ENCODE results near the gene DCST1.

The DCST1 gene

DNA sequence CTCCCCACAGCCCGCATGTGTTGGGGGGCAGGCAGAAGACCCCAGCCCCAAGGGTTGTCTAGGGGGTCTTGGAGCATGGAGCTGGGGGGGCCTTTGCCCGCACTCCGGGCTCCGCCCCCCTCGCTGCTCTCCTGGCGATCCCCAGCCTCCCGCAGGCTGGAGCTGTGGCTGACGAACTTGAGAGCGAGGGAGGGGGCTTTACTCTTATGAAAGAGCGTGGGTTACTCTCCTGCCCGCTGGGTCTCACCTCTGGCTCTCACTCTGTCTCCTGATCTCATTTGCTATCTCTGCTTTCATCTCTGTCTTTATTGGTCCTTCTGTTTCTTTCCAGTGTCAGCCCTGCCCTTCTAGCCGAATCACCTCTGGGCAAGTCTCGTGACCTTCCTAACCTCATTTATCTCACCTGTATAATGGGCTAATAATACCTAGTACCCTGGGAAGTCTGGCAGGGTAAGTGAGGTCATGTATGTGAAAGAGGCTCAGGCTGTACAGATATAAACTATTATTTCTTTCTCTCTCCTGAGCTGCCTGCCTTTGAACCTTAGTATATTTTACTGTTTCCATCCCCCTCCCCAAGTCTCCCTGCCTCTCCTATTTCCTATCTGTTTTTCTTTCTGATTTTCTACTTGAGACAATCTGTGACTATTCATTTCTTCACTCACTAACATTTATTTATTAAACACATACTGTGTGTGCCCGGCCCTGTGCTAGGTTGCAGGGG, 30.6 kb downstream of the DCST1 start:
- ChIA-PET POLR2A (interaction anchor here (1.9 kb wide), 1 partner anchor 20 kb away, joined by 10 read pairs; no protein-coding TSS in a partner anchor), CTCF (interaction anchor here (0.7 to 22.6 kb wide), 7 partner anchors 12 to 109 kb away, joined by 3 to 368 read pairs (median 7); partner anchors contain the start of genes ADAM15, EFNA3 and PBXIP1)
- Histone ChIP-seq H3K27ac (ENCODE audit: insufficient read depth in 1 of 2, low read depth in 1 of 2, low read length in 2 of 2, poor library complexity in 1 of 2, severe bottlenecking in 2 of 2) (peak overlapping the region in 1 of 2 experiments; percentile 34), H3K4me1 (ENCODE audit: control extremely low read depth in 1 of 4, control insufficient read depth in 4 of 4, insufficient read depth in 4 of 4, low read length in 3 of 4) (peaks cover 0 to 29% (median 27%) of the 10 kb centered on the region in 4 experiments), H3K4me3 (ENCODE audit: control insufficient read depth in 1 of 7, extremely low read depth in 1 of 7, insufficient read depth in 4 of 7, low read depth in 2 of 7, low read length in 6 of 7) (peak overlapping the region; percentile 44 to 88 (median 76)), H3K36me3 (ENCODE audit: control insufficient read depth in 4 of 4, insufficient read depth in 4 of 4, low read length in 3 of 4) (peaks cover 0 to 15% (median 7%) of the 10 kb centered on the region in 4 experiments), H3K27me3 (replicated peaks in 2 of 5; ENCODE audit: control insufficient read depth in 4 of 5, insufficient read depth in 5 of 5, low read length in 4 of 5) (no peaks in the 10 kb centered on the region), H3K9me3 (ENCODE audit: control extremely low read depth in 1 of 5, control insufficient read depth in 4 of 5, insufficient read depth in 2 of 5, low read depth in 1 of 5, low read length in 4 of 5) (no peaks in the 10 kb centered on the region)
- WGBS (ENCODE audit: insufficient coverage), result 0% methylated on average over 9 of the region's 14 CpGs
- peak in 2 of 3 donors; percentile 63 to 72 for DNase-seq

DNA sequence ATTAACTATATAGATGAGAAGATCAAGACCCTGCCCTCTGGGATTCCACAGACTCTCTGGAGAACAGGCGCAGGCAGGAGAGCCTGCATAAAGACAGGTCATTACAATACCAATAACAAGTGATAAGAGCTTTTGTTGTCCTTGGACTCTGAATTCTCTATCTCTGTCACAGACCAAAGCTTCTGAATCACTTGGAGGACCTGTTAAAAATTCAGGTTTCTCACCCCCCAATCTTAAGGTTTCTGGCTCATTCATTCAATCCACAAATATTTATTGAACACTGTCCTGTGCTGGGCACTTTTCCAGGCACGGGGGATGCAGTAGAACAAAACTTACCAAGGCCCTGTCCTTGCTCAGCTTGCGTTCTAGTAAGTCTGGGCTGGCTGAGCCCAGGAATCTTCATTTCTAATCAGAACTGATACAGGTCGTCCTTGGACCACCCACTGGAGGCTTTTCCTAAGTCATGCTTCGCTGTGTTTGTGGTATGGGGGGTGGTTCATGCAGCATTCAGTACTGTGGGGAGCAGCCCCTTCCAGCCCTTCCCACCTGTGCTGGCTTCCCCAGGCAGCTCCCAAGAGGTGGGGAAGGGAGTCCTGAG, 31.3 kb downstream of the DCST1 start:
- ChIA-PET CTCF (interaction anchor here (1.5 to 22.6 kb wide), 4 partner anchors 11 to 27 kb away, joined by 7 to 368 read pairs (median 144); partner anchors contain the start of genes ADAM15 and EFNA3), POLR2A (interaction anchor here (0.6 kb wide), 1 partner anchor 42 kb away, joined by 4 read pairs; no protein-coding TSS in a partner anchor)
- H3K4me1 ChIP-seq (ENCODE audit: control extremely low read depth in 1 of 4, control insufficient read depth in 4 of 4, insufficient read depth in 4 of 4, low read length in 3 of 4), result peaks cover 0 to 32% (median 27%) of the 10 kb centered on the region in 4 experiments
- no peak for DNase-seq
- 90% methylated on average over 4 of the region's 5 CpGs for WGBS (ENCODE audit: insufficient coverage)
- H3K4me3 ChIP-seq (ENCODE audit: control insufficient read depth in 1 of 7, extremely low read depth in 1 of 7, insufficient read depth in 4 of 7, low read depth in 2 of 7, low read length in 6 of 7), result no peak overlapping the region
- H3K9me3 ChIP-seq (ENCODE audit: control extremely low read depth in 1 of 5, control insufficient read depth in 4 of 5, insufficient read depth in 2 of 5, low read depth in 1 of 5, low read length in 4 of 5), result no peaks in the 10 kb centered on the region
- H3K27ac ChIP-seq (ENCODE audit: insufficient read depth in 1 of 2, low read depth in 1 of 2, low read length in 2 of 2, poor library complexity in 1 of 2, severe bottlenecking in 2 of 2), result no peak overlapping the region
- H3K27me3 ChIP-seq (replicated peaks in 2 of 5; ENCODE audit: control insufficient read depth in 4 of 5, insufficient read depth in 5 of 5, low read length in 4 of 5), result no peaks in the 10 kb centered on the region
- H3K36me3 ChIP-seq (ENCODE audit: control insufficient read depth in 4 of 4, insufficient read depth in 4 of 4, low read length in 3 of 4), result peaks cover 0 to 16% (median 9%) of the 10 kb centered on the region in 4 experiments

DNA sequence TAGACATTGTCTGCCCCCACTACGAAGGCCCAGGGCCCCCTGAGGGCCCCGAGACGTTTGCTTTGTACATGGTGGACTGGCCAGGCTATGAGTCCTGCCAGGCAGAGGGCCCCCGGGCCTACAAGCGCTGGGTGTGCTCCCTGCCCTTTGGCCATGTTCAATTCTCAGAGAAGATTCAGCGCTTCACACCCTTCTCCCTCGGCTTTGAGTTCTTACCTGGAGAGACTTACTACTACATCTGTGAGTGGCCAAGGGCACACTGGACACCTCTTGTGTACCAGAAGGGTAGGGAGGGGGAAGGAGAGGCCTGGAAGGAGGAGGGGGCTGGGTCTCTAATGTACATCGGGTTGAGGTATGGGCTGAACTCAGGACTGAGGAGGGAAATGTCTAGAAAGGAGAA, 33.2 kb downstream of the DCST1 start:
- ChIA-PET POLR2A (no interaction called here), CTCF (interaction anchor here (0.8 to 22.6 kb wide), 6 partner anchors 9 to 103 kb away, joined by 3 to 368 read pairs (median 66); partner anchors contain the start of genes ADAM15 and EFNA3)
- peaks cover 0 to 42% (median 37%) of the 10 kb centered on the region in 4 experiments for H3K4me1 ChIP-seq (ENCODE audit: control extremely low read depth in 1 of 4, control insufficient read depth in 4 of 4, insufficient read depth in 4 of 4, low read length in 3 of 4)
- no peaks in the 10 kb centered on the region for H3K9me3 ChIP-seq (ENCODE audit: control extremely low read depth in 1 of 5, control insufficient read depth in 4 of 5, insufficient read depth in 2 of 5, low read depth in 1 of 5, low read length in 4 of 5)
- H3K36me3 ChIP-seq (ENCODE audit: control insufficient read depth in 4 of 4, insufficient read depth in 4 of 4, low read length in 3 of 4), result peaks cover 0 to 11% (median 6%) of the 10 kb centered on the region in 4 experiments
- H3K27ac ChIP-seq (ENCODE audit: insufficient read depth in 1 of 2, low read depth in 1 of 2, low read length in 2 of 2, poor library complexity in 1 of 2, severe bottlenecking in 2 of 2), result no peak overlapping the region
- WGBS (ENCODE audit: insufficient coverage), result 97% methylated on average over 7 of the region's 8 CpGs
- no peaks in the 10 kb centered on the region for H3K27me3 ChIP-seq (replicated peaks in 2 of 5; ENCODE audit: control insufficient read depth in 4 of 5, insufficient read depth in 5 of 5, low read length in 4 of 5)
- no peak for DNase-seq
- H3K4me3 ChIP-seq (ENCODE audit: control insufficient read depth in 1 of 7, extremely low read depth in 1 of 7, insufficient read depth in 4 of 7, low read depth in 2 of 7, low read length in 6 of 7), result no peak overlapping the region

- no peak for DNase-seq
- Histone ChIP-seq H3K36me3 (ENCODE audit: control insufficient read depth in 4 of 4, insufficient read depth in 4 of 4, low read length in 3 of 4) (peaks cover 0 to 11% (median 6%) of the 10 kb centered on the region in 4 experiments), H3K27me3 (replicated peaks in 2 of 5; ENCODE audit: control insufficient read depth in 4 of 5, insufficient read depth in 5 of 5, low read length in 4 of 5) (no peaks in the 10 kb centered on the region), H3K27ac (ENCODE audit: insufficient read depth in 1 of 2, low read depth in 1 of 2, low read length in 2 of 2, poor library complexity in 1 of 2, severe bottlenecking in 2 of 2) (no peak overlapping the region), H3K4me3 (ENCODE audit: control insufficient read depth in 1 of 7, extremely low read depth in 1 of 7, insufficient read depth in 4 of 7, low read depth in 2 of 7, low read length in 6 of 7) (no peak overlapping the region), H3K4me1 (ENCODE audit: control extremely low read depth in 1 of 4, control insufficient read depth in 4 of 4, insufficient read depth in 4 of 4, low read length in 3 of 4) (peaks cover 0 to 35% (median 27%) of the 10 kb centered on the region in 4 experiments), H3K9me3 (ENCODE audit: control extremely low read depth in 1 of 5, control insufficient read depth in 4 of 5, insufficient read depth in 2 of 5, low read depth in 1 of 5, low read length in 4 of 5) (no peaks in the 10 kb centered on the region)
- WGBS (ENCODE audit: insufficient coverage), result 100% methylated on average over 1 of the region's 3 CpGs
- CTCF ChIA-PET, result interaction anchor here (1.0 to 22.6 kb wide), 6 partner anchors 7 to 100 kb away, joined by 3 to 368 read pairs (median 12); partner anchors contain the start of genes ADAM15 and EFNA3
- POLR2A ChIA-PET, result no interaction called here
Observed at GRCh38 chr1:155068599-155068998, 35.0 kb downstream of the DCST1 start.

- Histone ChIP-seq H3K9me3 (ENCODE audit: control extremely low read depth in 1 of 5, control insufficient read depth in 4 of 5, insufficient read depth in 2 of 5, low read depth in 1 of 5, low read length in 4 of 5) (no peaks in the 10 kb centered on the region), H3K4me3 (ENCODE audit: control insufficient read depth in 1 of 7, extremely low read depth in 1 of 7, insufficient read depth in 4 of 7, low read depth in 2 of 7, low read length in 6 of 7) (no peak overlapping the region), H3K27me3 (replicated peaks in 2 of 5; ENCODE audit: control insufficient read depth in 4 of 5, insufficient read depth in 5 of 5, low read length in 4 of 5) (no peaks in the 10 kb centered on the region), H3K4me1 (ENCODE audit: control extremely low read depth in 1 of 4, control insufficient read depth in 4 of 4, insufficient read depth in 4 of 4, low read length in 3 of 4) (peaks cover 0 to 36% (median 26%) of the 10 kb centered on the region in 4 experiments), H3K27ac (ENCODE audit: insufficient read depth in 1 of 2, low read depth in 1 of 2, low read length in 2 of 2, poor library complexity in 1 of 2, severe bottlenecking in 2 of 2) (no peak overlapping the region), H3K36me3 (ENCODE audit: control insufficient read depth in 4 of 4, insufficient read depth in 4 of 4, low read length in 3 of 4) (peaks cover 0 to 11% (median 6%) of the 10 kb centered on the region in 4 experiments)
- ChIA-PET POLR2A (interaction anchor here (1.1 kb wide), 1 partner anchor 9 kb away, joined by 3 read pairs; the partner anchor contains the start of gene EFNA3), CTCF (interaction anchor here (0.9 to 22.6 kb wide), 10 partner anchors 8 to 142 kb away, joined by 3 to 368 read pairs (median 4); partner anchors contain the start of gene ADAM15)
- 63% methylated on average over 1 of the region's 7 CpGs for WGBS (ENCODE audit: insufficient coverage)
- no peak for DNase-seq
Observed at GRCh38 chr1:155069551-155070157, 36.0 kb downstream of the DCST1 start.

GRCh38 chr1:155070158-155070621, 36.6 kb downstream of the DCST1 start:
- WGBS (ENCODE audit: insufficient coverage), result 54% methylated on average over 13 of the region's 28 CpGs
- CTCF ChIA-PET, result interaction anchor here (0.6 to 22.6 kb wide), 12 partner anchors 6 to 142 kb away, joined by 3 to 368 read pairs (median 4); partner anchors contain the start of genes ADAM15 and EFNA4
- H3K9me3 ChIP-seq (ENCODE audit: control extremely low read depth in 1 of 5, control insufficient read depth in 4 of 5, insufficient read depth in 2 of 5, low read depth in 1 of 5, low read length in 4 of 5), result no peaks in the 10 kb centered on the region
- H3K4me1 ChIP-seq (ENCODE audit: control extremely low read depth in 1 of 4, control insufficient read depth in 4 of 4, insufficient read depth in 4 of 4, low read length in 3 of 4), result peaks cover 0 to 36% (median 26%) of the 10 kb centered on the region in 4 experiments
- H3K36me3 ChIP-seq (ENCODE audit: control insufficient read depth in 4 of 4, insufficient read depth in 4 of 4, low read length in 3 of 4), result peaks cover 0 to 11% (median 6%) of the 10 kb centered on the region in 4 experiments
- DNase-seq, result no peak
- H3K27ac ChIP-seq (ENCODE audit: insufficient read depth in 1 of 2, low read depth in 1 of 2, low read length in 2 of 2, poor library complexity in 1 of 2, severe bottlenecking in 2 of 2), result no peak overlapping the region
- H3K27me3 ChIP-seq (replicated peaks in 2 of 5; ENCODE audit: control insufficient read depth in 4 of 5, insufficient read depth in 5 of 5, low read length in 4 of 5), result no peaks in the 10 kb centered on the region
- POLR2A ChIA-PET, result interaction anchor here (1.1 kb wide), 1 partner anchor 9 kb away, joined by 3 read pairs; the partner anchor contains the start of gene EFNA3
- peak overlapping the region in 4 of 7 experiments; percentile 31 to 75 (median 60) for H3K4me3 ChIP-seq (ENCODE audit: control insufficient read depth in 1 of 7, extremely low read depth in 1 of 7, insufficient read depth in 4 of 7, low read depth in 2 of 7, low read length in 6 of 7)
